Dendritic cell treated with granulocyte-macrophage colony-stimulating factor and Interleukin-4, amounts not matched to agents 40 ng/mL and 50 ng/mL, for 4 days (primary cell): Measurements from ENCODE around the gene SMPD4.
"Not testable (repeated sequence)": the region's sequence is repeated elsewhere in the genome, so short reads cannot be mapped to it uniquely, and the experiment has no call there.

Source experiments
- H3K27ac Mint-ChIP-seq: one replicate; pipeline ENCODE4 v1.8.0; 2022; ENCODE audit warnings: mild to moderate bottlenecking, mixed read lengths
- H3K27me3 Mint-ChIP-seq: one replicate; pipeline ENCODE4 v1.8.0; 2022; ENCODE audit warnings: mild to moderate bottlenecking, mixed read lengths
- H3K36me3 Mint-ChIP-seq: one replicate; pipeline ENCODE4 v1.8.0; 2022; ENCODE audit warnings: low read depth, mixed read lengths
- H3K4me1 Mint-ChIP-seq: one replicate; pipeline ENCODE4 v1.8.0; 2022; ENCODE audit warnings: low read depth, mixed read lengths
- H3K4me3 Mint-ChIP-seq: one replicate; pipeline ENCODE4 v1.8.0; 2022; ENCODE audit warnings: mild to moderate bottlenecking, moderate library complexity, mixed read lengths
- H3K9me3 Mint-ChIP-seq: one replicate; pipeline ENCODE4 v1.8.0; 2022; ENCODE audit warnings: mixed read lengths
- intact Hi-C: fragments of 100-400 bp; cut with micrococcal nuclease; formaldehyde crosslinking; loops from one replicate; pipeline ENCODE4 v1.15.0; 2022

The SMPD4 gene

DNA sequence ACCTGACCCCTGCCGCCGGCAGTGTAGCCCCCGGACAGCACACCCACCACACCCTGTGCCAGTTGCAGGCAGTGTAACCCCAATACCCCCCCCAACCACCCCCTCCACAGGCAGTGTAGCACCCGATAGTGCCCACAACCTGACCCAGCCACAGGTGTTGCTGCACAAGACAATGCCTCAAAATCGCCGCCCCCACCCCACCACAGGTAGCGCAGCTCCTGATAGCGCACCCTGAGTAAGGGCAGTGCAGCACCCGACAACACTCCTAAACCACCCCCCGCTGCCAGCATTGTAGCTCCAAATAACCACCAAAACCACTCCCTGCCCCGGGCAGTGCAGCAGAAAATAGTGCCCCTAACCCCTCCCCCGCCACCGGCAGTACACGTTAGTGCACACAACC lies 52.9 kb downstream of the SMPD4 start:
- H3K4me1 Mint-ChIP-seq, H3K36me3 Mint-ChIP-seq, intact Hi-C loops: not testable (repeated sequence)

DNA sequence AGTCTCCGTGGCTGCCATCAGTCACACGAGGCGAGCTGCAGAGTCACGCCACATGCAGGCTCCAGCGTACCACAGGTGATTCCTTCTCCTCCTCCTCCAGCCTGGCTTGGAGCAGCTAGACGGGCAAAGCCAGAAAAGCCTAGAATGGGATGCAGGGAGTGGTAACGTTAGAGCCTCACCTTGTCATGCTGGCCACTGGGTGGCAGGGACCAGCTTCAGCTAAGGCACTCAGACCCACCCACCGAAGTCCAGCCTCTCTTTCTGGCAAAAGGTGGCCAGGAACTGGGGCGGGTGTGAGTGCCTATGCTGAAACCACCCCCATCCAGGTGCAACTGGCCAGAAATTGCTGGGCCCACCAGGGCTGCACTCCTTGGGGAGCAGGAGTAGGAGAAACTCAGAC lies 53.7 kb downstream of the SMPD4 start:
- H3K27ac Mint-ChIP-seq, H3K36me3 Mint-ChIP-seq, H3K9me3 Mint-ChIP-seq, intact Hi-C loops, H3K4me1 Mint-ChIP-seq, H3K4me3 Mint-ChIP-seq, H3K27me3 Mint-ChIP-seq: not testable (repeated sequence)

More for the DNA sequence above, 52.9 kb downstream of the SMPD4 start:
- not testable (repeated sequence) for H3K4me3 Mint-ChIP-seq, H3K9me3 Mint-ChIP-seq, H3K27ac Mint-ChIP-seq, H3K27me3 Mint-ChIP-seq

DNA sequence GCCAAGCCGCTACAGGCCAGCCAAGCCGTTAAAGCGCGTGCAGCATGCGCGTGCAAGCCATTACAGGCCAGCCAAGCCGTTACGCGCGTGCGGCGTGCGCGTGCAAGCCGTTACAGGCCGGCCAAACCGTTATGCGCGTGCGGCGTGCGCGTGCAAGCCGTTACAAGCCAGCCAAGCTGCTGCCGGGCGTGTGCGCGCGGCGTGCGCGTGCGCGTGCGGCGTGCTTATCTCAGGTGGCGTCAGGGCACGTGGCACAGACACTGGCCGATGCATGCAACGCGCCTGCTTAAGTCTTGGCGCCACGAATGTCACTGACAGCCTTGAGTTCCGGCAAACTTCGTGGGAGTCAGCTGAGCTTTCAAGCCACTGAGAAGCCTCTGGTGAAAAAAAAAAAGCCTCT lies 60.5 kb downstream of the SMPD4 start:
- intact Hi-C loops, H3K36me3 Mint-ChIP-seq, H3K27ac Mint-ChIP-seq, H3K4me1 Mint-ChIP-seq, H3K4me3 Mint-ChIP-seq, H3K27me3 Mint-ChIP-seq, H3K9me3 Mint-ChIP-seq: not testable (repeated sequence)

DNA sequence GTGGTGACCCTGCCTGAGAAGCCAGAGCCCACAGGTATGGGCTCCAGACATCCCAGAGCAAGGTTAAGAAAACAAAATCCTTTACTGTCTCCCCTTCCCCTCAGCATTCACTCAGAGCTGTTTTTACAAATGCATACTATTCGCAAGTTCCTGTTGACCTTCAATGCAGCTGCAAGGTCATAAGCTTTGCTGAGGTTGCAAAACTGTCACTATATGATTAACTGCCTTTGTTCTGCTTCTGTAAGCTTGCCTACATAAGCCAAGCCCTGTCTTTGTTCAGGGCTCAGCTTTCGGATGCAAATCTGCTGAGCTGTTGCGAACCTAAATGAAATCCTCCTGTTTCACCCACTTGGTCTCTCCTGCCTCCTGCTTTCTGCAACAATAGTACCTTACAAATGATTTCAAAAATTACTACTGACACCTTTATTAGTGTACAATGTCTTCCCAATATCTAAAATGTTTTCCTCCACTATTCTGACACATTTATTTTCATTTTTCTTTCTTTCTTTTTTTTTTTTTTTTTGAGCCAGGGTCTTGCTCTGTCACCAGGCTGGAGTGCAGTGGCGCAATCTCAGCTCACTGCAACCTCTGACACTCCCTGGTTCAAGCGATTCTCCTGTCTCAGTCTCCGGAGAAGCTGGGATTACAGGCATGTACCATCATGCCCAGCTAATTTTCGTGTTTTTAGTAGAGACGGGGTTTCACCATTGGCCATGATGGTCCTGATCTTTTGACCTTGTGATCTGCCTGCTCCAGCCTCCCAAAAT lies 78.6 kb downstream of the SMPD4 start:
- intact Hi-C loops, H3K27me3 Mint-ChIP-seq, H3K4me3 Mint-ChIP-seq, H3K27ac Mint-ChIP-seq, H3K4me1 Mint-ChIP-seq, H3K9me3 Mint-ChIP-seq, H3K36me3 Mint-ChIP-seq: not testable (repeated sequence)
